Measurements from ENCODE around the gene BCAS1. TPM values are rescaled to one million over a fixed set of nuclear protein-coding genes. Genes with fewer than 3 reads are reported as not detected.

BCAS1 gene
- total and polyA plus RNA-seq, 2 donors (not counting 3 experiments of a cell fraction or from before 2014, with no cell fraction given) = not detected

DNA sequence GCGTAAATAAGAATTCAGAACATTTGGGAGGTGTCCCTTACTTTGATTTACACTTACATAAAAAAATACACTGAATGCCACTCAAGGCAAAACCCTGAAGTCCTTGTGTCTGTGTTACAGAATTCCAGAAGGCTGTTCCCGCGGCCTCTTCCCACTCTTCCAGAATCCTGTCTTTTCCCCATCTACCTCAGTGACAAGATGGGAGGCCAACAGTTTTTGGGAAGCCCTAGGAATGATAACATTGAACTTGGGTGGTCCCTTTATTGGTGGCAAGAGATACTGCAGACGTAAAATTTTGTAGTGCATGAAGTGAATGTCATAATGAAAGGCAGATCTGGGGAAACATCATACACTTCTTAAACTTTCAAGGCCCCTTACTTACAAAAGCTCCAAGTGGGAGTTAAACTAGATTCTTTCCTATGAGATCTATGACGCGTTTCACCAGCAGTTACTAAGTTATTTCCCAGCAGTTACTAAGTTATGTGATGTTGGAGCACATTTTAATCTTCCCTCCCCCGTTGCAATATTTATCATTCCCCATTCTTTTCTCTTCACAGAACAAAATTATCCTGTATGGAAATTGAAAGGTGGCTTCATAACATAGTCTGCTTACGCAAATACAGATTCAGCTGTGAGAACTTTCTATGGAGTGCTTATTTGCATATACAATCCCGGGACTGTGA is 79.5 kb downstream of the BCAS1 start:
- Histone ChIP-seq H3K79me2 (ENCODE audit: control insufficient read depth, insufficient read depth, low read length) (no peaks in the 10 kb centered on the region), H3K27ac (ENCODE audit: insufficient read depth, low read depth, low read length) (no peak overlapping the region), H3K4me2 (ENCODE audit: insufficient read depth, low read length) (no peak overlapping the region), H3K9me1 (replicated peaks; ENCODE audit: control insufficient read depth, extremely low read depth, insufficient read depth, low read length) (no peaks in the 10 kb centered on the region), H2AFZ (ENCODE audit: low read depth, low read length) (no peak overlapping the region), H3K36me3 (ENCODE audit: control insufficient read depth in 2 of 2, extremely low read depth in 1 of 2, insufficient read depth in 2 of 2, low read length in 2 of 2) (no peaks in the 10 kb centered on the region), H3K9ac (replicated peaks; ENCODE audit: extremely low read depth, insufficient read depth, low read length) (no peak overlapping the region), H3K4me3 (replicated peaks in 1 of 3; ENCODE audit: insufficient read depth in 1 of 3, low read depth in 1 of 3, low read length in 3 of 3) (no peak overlapping the region), H4K20me1 (replicated peaks; ENCODE audit: control insufficient read depth, extremely low read depth, insufficient read depth, low read length) (no peaks in the 10 kb centered on the region), H3K4me1 (ENCODE audit: control insufficient read depth, extremely low read depth, insufficient read depth, low read length) (no peaks in the 10 kb centered on the region), H3K9me3 (replicated peaks; ENCODE audit: control insufficient read depth, insufficient read depth, low read length) (no peaks in the 10 kb centered on the region), H3K27me3 (ENCODE audit: control insufficient read depth in 2 of 2, insufficient read depth in 2 of 2, low read length in 2 of 2) (no peaks in the 10 kb centered on the region)
- TF ChIP-seq POLR2A (IDR thresholded peaks at IDR 0.05; ENCODE audit: low read depth, low read length) (no peak), MYC (IDR thresholded peaks at IDR 0.05; ENCODE audit: low read depth, low read length) (no peak), EZH2 (IDR thresholded peaks at IDR 0.05; ENCODE audit: borderline replicate concordance, low read depth, low read length, severe bottlenecking) (no peak), FOS (IDR thresholded peaks at IDR 0.05; ENCODE audit: borderline replicate concordance, insufficient read depth, low read length) (no peak), POLR2AphosphoS5 (IDR thresholded peaks at IDR 0.05; ENCODE audit: insufficient read depth, low read depth, low read length) (no peak), GATA2 (IDR thresholded peaks at IDR 0.05; ENCODE audit: insufficient read depth, insufficient read length, low read depth, low read length) (no peak), JUN (IDR thresholded peaks at IDR 0.05; ENCODE audit: borderline replicate concordance, insufficient read depth, insufficient read length, low read depth) (no peak)
- TF ChIP-seq, protein P1, sequence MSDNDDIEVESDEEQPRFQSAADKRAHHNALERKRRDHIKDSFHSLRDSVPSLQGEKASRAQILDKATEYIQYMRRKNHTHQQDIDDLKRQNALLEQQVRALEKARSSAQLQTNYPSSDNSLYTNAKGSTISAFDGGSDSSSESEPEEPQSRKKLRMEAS (IDR thresholded peaks at IDR 0.05; ENCODE audit: insufficient read depth, insufficient read length) = no peak
- TF ChIP-seq, protein P2, sequence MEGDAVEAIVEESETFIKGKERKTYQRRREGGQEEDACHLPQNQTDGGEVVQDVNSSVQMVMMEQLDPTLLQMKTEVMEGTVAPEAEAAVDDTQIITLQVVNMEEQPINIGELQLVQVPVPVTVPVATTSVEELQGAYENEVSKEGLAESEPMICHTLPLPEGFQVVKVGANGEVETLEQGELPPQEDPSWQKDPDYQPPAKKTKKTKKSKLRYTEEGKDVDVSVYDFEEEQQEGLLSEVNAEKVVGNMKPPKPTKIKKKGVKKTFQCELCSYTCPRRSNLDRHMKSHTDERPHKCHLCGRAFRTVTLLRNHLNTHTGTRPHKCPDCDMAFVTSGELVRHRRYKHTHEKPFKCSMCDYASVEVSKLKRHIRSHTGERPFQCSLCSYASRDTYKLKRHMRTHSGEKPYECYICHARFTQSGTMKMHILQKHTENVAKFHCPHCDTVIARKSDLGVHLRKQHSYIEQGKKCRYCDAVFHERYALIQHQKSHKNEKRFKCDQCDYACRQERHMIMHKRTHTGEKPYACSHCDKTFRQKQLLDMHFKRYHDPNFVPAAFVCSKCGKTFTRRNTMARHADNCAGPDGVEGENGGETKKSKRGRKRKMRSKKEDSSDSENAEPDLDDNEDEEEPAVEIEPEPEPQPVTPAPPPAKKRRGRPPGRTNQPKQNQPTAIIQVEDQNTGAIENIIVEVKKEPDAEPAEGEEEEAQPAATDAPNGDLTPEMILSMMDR (IDR thresholded peaks at IDR 0.05; ENCODE audit: extremely low read depth in 1 of 2, insufficient read depth in 1 of 2, low read depth in 1 of 2, low read length in 2 of 2) = no peak
- DNase-seq (ENCODE audit: low read depth, low spot score) = no peak
- FAIRE-seq = no peak
- no TSS peak for BruUV-seq (replicated peaks)
- intact Hi-C loops (cut with micrococcal nuclease) (no loop called here), dilution Hi-C loops (cut with MboI; ENCODE audit: extremely low pct_ligation_motif_present, low sequenced_read_pairs) (no loop called here)
- POLR2A ChIA-PET = no interaction called here
- CTCF ChIA-PET = no interaction called here
